Omental fat pad (tissue), 4 donors: ENCODE measurements around the gene CLSTN2. TPM values are rescaled to one million over a fixed set of nuclear protein-coding genes. Genes with fewer than 3 reads are reported as not detected.

Experiments
- ATAC-seq: fragments of 150-250 bp; one replicate; pipeline ENCODE4 v1.9.1; 2016; ENCODE audit warnings: mild to moderate bottlenecking, moderate library complexity; ENCODE audit not compliant: low FRiP score
- DNase-seq: peaks from one replicate; pipeline ENCODE4 v3.0.0-alpha.2; 2019; ENCODE audit warnings: low spot score
- total RNA-seq, 4 donors: library from RNA; depleted of rRNA; stranded (reverse); fragments of >200 nt; gene quantifications; one replicate each; pipeline ENCODE4 v1.1.0, GENCODE V29; 2016
- TF ChIP-seq, protein P1 (sequence below), 3 donors: fragments of 450-650 bp; IDR thresholded peaks; one replicate each; pipeline ENCODE4 v1.5.1; 2016 to 2017; ENCODE audit warnings: antibody characterized with exemption in 3 of 3, mild to moderate bottlenecking in 3 of 3, moderate library complexity in 2 of 3

Gene CLSTN2
- total RNA-seq, 4 donors from 2014 or later, result 20.0 to 40.5 (median 37.8) TPM

DNA sequence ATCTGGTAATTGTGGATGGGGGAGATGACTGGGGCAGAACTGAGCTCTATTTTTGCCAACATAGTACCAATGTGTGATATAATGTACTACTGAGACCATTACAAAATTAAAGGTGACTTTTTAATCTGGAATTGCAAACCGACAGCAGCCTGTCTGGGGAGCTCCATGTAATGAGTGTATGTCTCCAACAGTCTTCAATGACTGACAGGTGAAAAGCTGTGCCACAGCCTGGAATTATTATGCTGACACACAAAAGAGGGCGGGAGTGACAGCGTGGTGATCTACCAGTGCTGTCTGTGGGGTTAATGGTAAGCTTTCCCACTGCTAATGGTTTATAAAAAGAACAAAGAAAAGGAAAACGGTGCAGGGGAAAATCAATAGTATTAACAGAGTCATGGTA is 143.4 kb downstream of the CLSTN2 start:
- ATAC-seq (no peak), DNase-seq (no peak)
- TF ChIP-seq, protein P1, sequence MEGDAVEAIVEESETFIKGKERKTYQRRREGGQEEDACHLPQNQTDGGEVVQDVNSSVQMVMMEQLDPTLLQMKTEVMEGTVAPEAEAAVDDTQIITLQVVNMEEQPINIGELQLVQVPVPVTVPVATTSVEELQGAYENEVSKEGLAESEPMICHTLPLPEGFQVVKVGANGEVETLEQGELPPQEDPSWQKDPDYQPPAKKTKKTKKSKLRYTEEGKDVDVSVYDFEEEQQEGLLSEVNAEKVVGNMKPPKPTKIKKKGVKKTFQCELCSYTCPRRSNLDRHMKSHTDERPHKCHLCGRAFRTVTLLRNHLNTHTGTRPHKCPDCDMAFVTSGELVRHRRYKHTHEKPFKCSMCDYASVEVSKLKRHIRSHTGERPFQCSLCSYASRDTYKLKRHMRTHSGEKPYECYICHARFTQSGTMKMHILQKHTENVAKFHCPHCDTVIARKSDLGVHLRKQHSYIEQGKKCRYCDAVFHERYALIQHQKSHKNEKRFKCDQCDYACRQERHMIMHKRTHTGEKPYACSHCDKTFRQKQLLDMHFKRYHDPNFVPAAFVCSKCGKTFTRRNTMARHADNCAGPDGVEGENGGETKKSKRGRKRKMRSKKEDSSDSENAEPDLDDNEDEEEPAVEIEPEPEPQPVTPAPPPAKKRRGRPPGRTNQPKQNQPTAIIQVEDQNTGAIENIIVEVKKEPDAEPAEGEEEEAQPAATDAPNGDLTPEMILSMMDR (IDR thresholded peaks at IDR 0.05), result no peak

DNA sequence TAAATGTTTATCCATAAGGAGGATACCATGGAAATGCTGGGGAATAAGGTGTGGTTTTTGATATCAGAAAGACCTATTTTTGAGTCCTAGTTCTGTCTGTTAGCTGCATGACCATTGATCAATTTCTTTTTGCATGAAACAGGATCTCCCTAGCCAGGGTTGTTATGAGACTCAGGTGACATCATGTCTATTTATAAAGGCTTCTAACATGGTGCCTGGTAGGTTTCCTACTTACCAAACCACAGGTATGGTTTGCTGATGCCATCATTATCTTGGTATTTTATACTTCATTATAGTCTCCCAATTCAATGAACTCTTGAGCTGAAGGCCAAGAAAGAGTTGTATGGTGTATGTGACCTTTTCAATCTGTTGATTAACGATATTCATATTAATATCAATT is 144.0 kb downstream of the CLSTN2 start:
- TF ChIP-seq, protein P1 (IDR thresholded peaks at IDR 0.05), result no peak
- DNase-seq, result no peak
- no peak for ATAC-seq

DNA sequence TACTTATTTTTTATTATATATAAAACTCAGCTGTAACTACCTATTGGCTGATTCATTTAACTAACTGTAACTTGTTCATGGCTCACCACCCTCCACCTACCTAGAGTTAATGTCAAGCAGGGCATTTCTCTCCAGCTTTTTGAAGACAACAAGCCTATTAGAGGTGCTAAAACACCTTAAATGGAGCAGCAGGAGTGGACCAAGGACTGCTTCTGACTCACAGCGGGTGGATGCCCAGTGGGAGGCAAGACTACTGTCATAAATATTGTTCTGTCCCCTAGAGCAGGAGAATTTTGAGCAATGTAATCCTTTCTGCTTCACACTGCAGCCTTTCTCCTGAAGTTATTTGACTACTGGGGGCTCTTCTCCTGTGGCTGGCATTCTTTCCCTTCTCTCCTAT is 146.9 kb downstream of the CLSTN2 start:
- no peak for DNase-seq
- no peak for ATAC-seq
- TF ChIP-seq, protein P1 (IDR thresholded peaks at IDR 0.05), result no peak

DNA sequence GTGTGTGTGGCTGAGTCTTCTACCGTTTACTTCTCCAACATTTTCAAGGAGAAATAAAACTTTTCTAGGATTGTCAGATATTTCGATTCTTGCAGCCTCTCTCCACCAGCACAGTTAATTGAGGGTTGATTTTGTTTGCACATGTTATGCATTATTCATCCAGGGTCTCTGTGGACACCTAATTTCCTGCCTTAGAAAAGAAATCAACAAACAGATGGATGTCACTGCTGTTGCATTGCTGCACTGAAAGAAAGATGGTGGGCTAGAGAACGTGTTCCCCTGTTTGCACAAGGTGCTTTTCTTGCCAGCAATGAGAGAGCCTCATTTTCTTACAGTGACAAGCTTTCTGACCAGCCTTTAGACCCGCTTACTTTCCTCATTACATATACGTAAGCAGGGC is 150.0 kb downstream of the CLSTN2 start:
- DNase-seq (no peak), ATAC-seq (no peak)
- TF ChIP-seq, protein P1 (IDR thresholded peaks at IDR 0.05), result no peak

DNA sequence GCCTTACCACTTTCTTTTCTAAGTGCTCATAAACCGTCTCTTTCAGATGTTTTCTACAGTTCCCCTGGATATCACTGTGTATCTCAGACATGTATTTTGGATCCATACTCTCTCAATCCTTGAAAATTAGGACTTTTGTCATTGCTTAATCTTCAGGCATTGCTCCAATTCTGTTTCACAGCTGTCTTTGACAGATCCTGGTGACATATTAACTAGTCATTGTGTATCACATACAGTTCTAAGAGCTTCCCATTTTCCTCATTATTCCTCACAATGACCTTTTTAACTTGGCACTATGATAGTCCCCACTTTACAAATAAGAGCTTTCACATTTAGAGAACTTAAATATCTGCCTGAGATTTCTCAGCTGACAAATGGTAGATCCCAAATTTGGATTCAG is 151.7 kb downstream of the CLSTN2 start:
- ATAC-seq (no peak), DNase-seq (no peak)
- TF ChIP-seq, protein P1 (IDR thresholded peaks at IDR 0.05), result no peak

DNA sequence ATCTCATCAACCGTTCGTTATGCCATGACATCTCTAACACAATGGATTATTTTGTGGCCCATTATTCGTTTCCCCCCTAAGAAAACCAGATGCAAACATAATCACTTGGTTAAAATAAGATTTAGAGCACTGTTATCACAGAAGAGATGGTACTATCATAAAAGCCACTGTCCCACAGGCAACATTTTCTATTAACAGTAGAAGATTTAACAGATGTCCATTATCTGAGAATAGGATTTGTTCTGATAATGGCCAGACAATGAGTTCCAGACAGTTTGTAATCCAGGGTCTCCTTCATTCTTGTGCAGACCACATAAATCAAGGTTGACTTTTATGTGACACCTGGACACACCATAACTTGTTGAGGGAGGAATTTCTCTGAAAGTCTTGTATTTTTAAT is 153.1 kb downstream of the CLSTN2 start:
- no peak for ATAC-seq
- DNase-seq, result no peak
- TF ChIP-seq, protein P1 (IDR thresholded peaks at IDR 0.05), result no peak

DNA sequence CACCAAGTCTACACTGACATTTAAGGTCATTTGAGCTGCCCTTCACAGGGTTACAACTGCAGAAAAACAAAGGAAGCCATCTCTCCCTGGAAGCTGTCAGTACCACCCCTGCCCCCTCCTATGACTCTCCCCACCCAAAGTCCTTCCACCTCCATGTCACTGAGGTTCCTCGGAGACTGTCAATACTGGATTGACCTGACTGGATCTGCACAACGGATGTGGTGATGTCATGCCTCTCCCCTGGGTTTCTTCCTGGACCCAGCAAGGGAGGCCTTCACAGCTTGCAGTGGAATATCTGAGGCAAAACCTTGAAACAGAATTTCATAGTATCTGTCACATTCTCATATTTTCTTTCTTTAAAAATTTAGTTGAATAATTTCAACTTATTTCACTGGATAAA is 153.5 kb downstream of the CLSTN2 start:
- no peak for ATAC-seq

More for the DNA sequence above, 153.5 kb downstream of the CLSTN2 start:
- DNase-seq, result no peak
- TF ChIP-seq, protein P1 (IDR thresholded peaks at IDR 0.05), result no peak
